Tongue (tissue), 2 donors: ENCODE data around the gene KLRK1. TPM values are rescaled to one million over a fixed set of nuclear protein-coding genes. Genes with fewer than 3 reads are reported as not detected.
"Not testable (repeated sequence)": the region's sequence is repeated elsewhere in the genome, so short reads cannot be mapped to it uniquely, and the experiment has no call there.

Experiments used
- DNase-seq: peaks from one replicate; pipeline ENCODE4 v3.0.0-alpha.2; 2015
- total RNA-seq: library from RNA; depleted of rRNA; stranded (reverse); fragments of >200 nt; gene quantifications from one replicate; pipeline ENCODE4 v1.2.3, GENCODE V29; 2014

KLRK1 gene
- total RNA-seq = 1.7 TPM

DNA sequence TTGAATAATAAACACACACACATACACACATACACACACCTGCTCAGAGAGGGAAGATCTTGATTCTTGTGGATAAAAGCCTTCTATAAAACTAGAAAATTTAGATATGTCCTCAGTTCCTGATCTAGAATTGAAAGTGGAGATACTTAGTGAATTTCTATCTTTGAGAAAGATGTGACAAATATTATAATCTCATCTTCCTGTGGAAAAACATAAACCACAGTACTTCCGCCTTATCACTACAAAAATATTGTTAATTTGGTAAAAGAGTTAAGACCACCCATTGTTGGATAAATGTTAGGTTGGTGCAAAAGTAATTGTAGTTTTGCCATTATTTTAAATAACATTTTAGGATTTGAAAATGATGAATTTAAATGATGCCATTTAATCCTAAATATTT is at the start of gene KLRK1:
TSS of gene KLRK1 (minus strand) at position 138 of the 400 bp plus-strand sequence. CDS start 1,231 bp downstream, outside the sequence.
- no peak for DNase-seq

DNA sequence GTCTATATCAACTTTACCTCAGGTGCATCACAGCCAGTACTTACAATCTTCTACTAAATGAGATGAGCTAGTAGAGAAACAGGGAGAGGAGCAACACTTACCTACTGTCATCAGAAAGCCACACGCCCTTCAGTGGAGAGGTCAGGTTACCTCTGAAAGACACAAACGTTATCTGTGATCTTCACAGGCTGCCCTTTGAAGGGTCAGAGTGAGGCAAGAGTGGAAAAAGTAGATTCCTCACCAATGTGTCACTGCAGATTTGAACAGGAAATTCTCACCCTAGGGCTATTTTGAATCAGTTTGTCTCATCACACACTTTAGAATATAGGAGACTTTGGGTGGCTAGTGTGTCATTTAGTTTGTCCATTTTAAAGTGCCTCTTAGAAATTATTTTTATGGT is 47.8 kb upstream of the KLRK1 start:
- DNase-seq = not testable (repeated sequence)

DNA sequence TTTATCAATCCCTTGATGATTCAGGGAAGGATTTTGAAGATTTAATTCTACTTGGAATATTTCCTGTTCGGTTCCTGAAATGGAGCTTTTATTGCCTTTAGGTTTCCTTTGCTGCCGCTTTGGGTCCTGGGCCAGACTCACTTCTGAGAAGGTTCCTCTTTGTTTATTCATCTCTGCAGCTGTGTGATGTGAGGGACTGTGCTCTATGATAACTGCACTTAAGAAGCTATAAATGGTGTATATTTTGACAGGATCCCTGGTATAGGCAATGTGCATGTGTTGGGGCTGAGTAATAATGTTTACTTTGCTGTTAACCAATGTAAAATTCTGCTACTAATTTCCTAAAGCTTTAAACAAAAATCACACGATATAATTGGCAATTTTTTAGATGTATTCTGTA is 46.0 kb upstream of the KLRK1 start, which contains the start of gene KLRC2:
TSS of gene KLRC2 (minus strand) at position 195 of the 400 bp plus-strand sequence. CDS start at position 171, 24 bp downstream.
- not testable (repeated sequence) for DNase-seq

- DNase-seq = not testable (repeated sequence)
These were observed 40.8 kb upstream of the KLRK1 start for GRCh38 chr12:10430623-10431022.

GRCh38 chr12:10425938-10426337 is 36.1 kb upstream of the KLRK1 start:
- not testable (repeated sequence) for DNase-seq

DNA sequence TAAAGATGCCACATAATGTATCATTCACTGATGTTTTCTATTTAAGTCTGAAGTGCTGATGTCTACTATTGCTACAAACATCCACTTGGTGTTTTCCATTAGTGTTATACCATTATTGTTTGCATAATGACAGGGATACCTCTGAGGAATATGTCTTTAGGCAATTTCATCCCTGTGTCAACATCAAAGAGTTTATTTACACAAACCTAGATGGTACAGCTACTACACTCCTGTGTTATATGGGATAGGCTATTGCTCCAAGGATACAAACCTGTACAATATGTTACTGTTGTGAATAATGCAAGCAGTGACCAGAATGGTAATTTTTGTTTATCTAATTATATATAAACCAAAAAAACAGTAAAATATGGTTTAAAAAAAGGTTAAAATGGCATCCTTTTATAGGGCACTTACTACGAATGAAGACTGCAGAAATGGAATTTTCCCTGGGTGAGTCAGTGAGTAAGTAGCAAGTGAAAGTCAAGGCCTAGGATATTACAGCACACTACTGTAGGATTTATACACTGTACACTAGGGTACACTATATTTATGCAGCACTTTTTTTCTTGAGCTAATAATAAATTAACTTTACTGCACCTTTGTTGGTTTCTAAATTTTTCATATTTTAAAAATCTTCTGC is 34.5 kb upstream of the KLRK1 start:
- not testable (repeated sequence) for DNase-seq

GRCh38 chr12:10422159-10422558 is 32.3 kb upstream of the KLRK1 start:
- DNase-seq = not testable (repeated sequence)

DNA sequence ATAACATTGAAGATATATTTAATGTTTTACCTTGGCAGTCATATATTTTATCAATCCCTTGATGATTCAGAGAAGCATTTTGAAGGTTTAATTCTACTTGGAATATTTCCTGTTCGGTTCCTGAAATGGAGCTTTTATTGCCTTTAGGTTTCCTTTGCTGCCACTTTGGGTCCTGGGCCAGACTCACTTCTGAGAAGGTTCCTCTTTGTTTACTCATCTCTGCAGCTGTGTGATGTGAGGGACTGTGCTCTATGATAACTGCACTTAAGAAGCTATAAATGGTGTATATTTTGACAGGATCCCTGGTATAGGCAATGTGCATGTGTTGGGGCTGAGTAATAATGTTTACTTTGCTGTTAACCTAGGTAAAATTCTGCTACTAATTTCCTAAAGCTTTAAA is 30.5 kb upstream of the KLRK1 start, which contains the start of gene KLRC3:
TSS of gene KLRC3 (minus strand) at position 262 of the 400 bp plus-strand sequence. CDS start at position 217, 45 bp downstream.
- DNase-seq = not testable (repeated sequence)

GRCh38 chr12:10409392-10409791 is 19.6 kb upstream of the KLRK1 start, which contains the start of gene KLRC4:
TSS of gene KLRC4 (minus strand) at chr12:10409757. CDS start at chr12:10409575, 182 bp downstream.
- DNase-seq = no peak

GRCh38 chr12:10408842-10409241 is 19.0 kb upstream of the KLRK1 start:
- DNase-seq = no peak

GRCh38 chr12:10406725-10407124 is 16.9 kb upstream of the KLRK1 start:
- no peak for DNase-seq

DNA sequence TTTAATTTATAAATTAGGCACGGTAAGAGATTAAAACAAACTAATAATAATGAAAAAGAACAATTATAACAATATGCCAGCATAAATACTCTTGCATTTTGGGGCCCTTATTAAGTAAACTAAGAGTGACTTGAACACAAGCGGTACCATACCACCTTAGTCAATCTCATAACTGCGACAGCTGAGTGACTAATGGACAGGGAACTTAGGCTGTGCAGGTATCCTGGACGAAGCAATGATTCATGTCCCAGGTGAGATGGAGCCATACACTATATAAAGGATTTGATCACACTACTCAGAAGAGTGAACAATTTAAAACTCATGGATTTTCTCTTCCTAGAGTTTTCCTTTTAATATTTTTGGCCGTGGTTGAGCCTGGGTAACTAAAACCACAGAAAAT is 15.5 kb upstream of the KLRK1 start:
- DNase-seq = no peak

- DNase-seq = no peak
These were observed 15.0 kb upstream of the KLRK1 start for GRCh38 chr12:10404798-10405197.

- DNase-seq = no peak
These were observed 11.0 kb upstream of the KLRK1 start for GRCh38 chr12:10400829-10401228.

DNA sequence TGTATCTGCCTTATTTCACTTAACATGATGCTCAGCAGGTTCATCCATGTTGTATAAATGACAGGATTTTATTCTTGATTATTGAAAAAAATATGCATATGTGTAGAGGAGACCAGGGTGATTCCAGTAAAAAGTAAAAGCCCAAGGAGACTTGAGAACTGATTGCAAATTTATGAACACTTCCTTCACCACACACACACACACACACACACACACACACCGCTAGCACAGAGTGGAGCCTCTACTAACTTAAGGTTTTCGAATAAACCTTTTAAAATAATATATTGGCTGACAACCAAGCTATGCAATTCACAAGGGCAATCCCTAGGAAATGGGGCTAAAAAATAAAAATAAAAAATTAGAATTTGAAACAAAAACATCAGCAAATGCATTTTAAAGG is 8.3 kb upstream of the KLRK1 start:
- no peak for DNase-seq

DNA sequence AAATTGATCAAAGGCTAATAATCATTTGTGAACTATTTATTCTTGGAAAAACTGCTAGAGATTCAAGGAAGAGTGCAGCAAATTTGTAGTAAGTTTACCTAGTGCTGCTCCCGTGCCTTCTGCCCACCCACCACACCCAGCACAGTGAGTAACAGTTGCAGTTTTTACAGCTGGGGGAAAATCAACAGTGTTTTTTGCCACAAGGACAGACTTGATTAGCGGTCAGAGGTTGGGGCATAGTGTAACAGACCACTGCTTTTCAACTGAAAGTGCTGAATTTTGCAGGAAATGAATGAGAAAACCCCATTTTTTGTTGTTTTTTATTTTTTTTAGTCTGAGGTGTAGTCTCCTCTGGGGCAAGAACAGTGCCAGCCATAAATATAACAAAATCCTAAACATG is 7.5 kb upstream of the KLRK1 start:
- DNase-seq = no peak

- DNase-seq = not testable (repeated sequence)
These were observed 6.3 kb upstream of the KLRK1 start for GRCh38 chr12:10396176-10396575.

- peak; percentile 22 for DNase-seq
These were observed 5.7 kb upstream of the KLRK1 start for GRCh38 chr12:10395390-10395998.

GRCh38 chr12:10394531-10395152 is 4.8 kb upstream of the KLRK1 start:
- DNase-seq = not testable (repeated sequence)

DNA sequence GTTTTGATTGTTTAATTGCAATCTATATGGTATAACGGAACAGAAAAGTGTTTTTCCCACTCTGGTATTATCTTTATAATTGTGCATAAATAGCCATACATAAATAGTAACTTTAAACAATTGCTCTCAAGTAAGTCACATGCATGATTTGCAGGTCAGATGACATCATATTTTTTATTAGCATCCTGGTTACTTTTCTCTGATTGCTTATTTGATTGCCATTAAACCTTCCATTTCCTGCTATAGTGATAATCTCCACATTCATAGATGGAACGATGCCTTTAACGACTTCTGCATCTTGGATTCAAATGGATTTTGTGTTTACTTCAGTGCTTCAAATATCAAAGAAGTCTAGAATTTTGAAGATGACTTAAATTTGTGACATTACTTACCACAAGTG is 3.5 kb upstream of the KLRK1 start:
- DNase-seq = no peak

DNA sequence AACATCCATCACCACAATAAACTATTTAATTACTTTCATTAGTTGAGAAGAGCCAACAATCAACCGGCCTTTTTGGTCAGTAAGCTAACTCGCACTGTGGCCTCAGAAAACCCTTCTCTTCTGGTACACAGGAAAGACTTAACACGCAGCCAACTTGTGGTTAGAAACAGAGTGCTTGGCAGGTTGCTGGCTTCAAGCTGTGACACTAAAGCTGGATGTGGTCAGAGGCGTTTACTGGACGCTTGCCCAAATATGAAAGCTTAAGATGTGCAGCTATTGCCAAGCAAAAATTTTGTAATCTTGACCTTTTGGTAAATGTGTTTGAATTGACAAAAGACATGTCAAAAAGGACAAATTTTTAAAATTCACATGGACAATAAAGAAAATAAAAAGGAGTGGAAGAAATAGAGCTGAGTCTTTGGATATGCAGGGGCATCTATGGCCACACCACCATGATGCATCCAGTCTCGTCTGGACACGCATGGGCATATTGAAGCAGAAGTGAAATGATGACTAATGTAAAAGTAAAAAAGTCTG is 2.6 kb upstream of the KLRK1 start:
- peak; percentile 18 for DNase-seq

GRCh38 chr12:10390991-10391390 is 1.1 kb upstream of the KLRK1 start:
- not testable (repeated sequence) for DNase-seq
